ENCODE data around the gene EIF2S3B. TPM values are rescaled to one million over a fixed set of nuclear protein-coding genes. Genes with fewer than 3 reads are reported as not detected.

Gene EIF2S3B
- total RNA-seq, 1 donor from 2014 or later, result not detected

DNA sequence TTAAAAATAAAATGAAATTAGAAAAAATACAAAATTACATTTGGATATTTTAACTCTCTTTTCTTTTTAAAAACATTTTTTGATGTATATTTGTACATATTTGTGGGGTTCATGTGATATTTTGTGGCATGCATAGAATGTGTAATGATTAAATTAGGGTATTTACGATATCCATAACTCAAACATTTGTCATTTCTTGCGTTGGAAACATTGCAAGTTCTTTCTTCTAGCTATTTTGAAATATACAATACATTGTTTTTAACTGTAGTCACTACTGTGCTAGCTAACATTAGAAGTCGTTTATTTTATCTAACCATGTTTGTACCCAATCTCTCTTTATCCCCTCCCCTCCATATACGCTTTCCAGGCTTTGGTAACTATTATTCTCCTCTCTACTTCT lies 13.9 kb upstream of the EIF2S3B start:
- Histone ChIP-seq H3K4me3 (no peak overlapping the region), H3K27me3 (no peaks in the 10 kb centered on the region), H3K9me3 (no peaks in the 10 kb centered on the region), H3K4me1 (no peaks in the 10 kb centered on the region), H3K36me3 (no peaks in the 10 kb centered on the region), H3K27ac (no peak overlapping the region)
- no peak for DNase-seq (ENCODE audit: low spot score in 2 of 2)
- intact Hi-C loops (cut with DNase I), result no loop called here
- TF ChIP-seq, protein P1, sequence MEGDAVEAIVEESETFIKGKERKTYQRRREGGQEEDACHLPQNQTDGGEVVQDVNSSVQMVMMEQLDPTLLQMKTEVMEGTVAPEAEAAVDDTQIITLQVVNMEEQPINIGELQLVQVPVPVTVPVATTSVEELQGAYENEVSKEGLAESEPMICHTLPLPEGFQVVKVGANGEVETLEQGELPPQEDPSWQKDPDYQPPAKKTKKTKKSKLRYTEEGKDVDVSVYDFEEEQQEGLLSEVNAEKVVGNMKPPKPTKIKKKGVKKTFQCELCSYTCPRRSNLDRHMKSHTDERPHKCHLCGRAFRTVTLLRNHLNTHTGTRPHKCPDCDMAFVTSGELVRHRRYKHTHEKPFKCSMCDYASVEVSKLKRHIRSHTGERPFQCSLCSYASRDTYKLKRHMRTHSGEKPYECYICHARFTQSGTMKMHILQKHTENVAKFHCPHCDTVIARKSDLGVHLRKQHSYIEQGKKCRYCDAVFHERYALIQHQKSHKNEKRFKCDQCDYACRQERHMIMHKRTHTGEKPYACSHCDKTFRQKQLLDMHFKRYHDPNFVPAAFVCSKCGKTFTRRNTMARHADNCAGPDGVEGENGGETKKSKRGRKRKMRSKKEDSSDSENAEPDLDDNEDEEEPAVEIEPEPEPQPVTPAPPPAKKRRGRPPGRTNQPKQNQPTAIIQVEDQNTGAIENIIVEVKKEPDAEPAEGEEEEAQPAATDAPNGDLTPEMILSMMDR (IDR thresholded peaks at IDR 0.05), result no peak

DNA sequence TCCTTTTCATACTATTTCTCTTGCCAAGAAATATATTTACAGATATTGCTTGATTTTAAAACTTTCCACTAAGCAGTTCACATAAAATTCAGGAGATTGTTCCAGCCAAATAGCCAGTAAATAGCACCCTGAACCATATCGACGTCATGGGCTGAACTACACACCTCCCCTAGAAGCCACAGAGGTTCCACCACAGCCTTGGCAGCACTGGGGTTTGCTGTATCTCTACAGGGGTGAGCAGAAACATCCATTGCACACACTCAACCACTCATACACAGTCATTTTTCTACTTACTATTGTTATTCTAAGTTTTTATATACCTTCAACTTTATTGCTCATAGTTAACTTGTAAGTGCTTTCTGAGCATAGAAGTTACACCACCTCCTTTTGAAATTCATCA lies 8.1 kb upstream of the EIF2S3B start:
- TF ChIP-seq, protein P1 (IDR thresholded peaks at IDR 0.05), result no peak
- Histone ChIP-seq H3K27me3 (no peaks in the 10 kb centered on the region), H3K9me3 (no peaks in the 10 kb centered on the region), H3K27ac (no peak overlapping the region), H3K36me3 (no peaks in the 10 kb centered on the region), H3K4me1 (no peaks in the 10 kb centered on the region), H3K4me3 (no peak overlapping the region)
- no peak for DNase-seq (ENCODE audit: low spot score in 2 of 2)
- intact Hi-C loops (cut with DNase I), result no loop called here

DNA sequence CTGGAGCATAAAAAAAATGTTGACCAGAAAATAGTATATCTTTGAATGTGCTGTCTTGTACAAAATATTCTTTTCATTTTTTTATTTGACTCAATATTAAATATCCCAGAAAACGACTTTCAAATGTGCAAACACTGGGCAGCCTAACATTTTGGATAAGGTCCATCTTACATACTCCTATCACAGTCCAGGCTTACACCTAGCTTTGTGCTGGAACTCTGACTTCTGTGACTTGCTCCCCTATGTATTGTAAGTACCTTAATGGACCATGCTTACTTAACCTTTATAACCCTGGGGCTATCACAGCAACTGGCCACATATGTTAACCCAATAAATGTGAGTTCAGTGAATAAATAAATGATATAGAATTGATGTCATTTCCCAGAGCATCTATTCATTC lies 7.6 kb upstream of the EIF2S3B start:
- intact Hi-C loops (cut with DNase I), result no loop called here
- Histone ChIP-seq H3K4me1 (no peaks in the 10 kb centered on the region), H3K27me3 (no peaks in the 10 kb centered on the region), H3K9me3 (no peaks in the 10 kb centered on the region), H3K4me3 (no peak overlapping the region), H3K27ac (no peak overlapping the region), H3K36me3 (no peaks in the 10 kb centered on the region)
- DNase-seq (ENCODE audit: low spot score in 2 of 2), result no peak
- TF ChIP-seq, protein P1 (IDR thresholded peaks at IDR 0.05), result no peak

DNA sequence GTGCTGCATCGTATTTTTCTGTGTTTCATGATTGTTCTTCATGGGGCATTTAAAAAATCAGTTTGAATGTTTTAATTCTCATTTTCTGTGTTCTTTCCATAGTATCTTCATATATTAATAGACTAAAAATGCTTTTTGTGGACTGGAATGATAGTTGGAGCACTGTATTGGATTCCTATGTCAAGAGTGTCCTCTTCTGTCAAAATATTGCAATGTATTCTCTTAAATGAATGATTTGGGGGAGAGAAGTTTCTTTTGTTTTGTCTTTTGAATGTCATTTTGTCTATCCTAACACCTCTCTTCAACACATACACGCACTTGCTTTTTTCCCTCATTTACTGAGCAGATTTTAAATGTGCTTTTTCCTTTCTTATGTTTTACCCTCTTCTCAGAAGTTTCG lies 4.7 kb upstream of the EIF2S3B start:
- Histone ChIP-seq H3K9me3 (no peaks in the 10 kb centered on the region), H3K27me3 (no peaks in the 10 kb centered on the region), H3K27ac (no peak overlapping the region), H3K4me3 (no peak overlapping the region), H3K4me1 (no peaks in the 10 kb centered on the region), H3K36me3 (no peaks in the 10 kb centered on the region)
- TF ChIP-seq, protein P1 (IDR thresholded peaks at IDR 0.05), result no peak
- intact Hi-C loops (cut with DNase I), result no loop called here
- no peak for DNase-seq (ENCODE audit: low spot score in 2 of 2)

DNA sequence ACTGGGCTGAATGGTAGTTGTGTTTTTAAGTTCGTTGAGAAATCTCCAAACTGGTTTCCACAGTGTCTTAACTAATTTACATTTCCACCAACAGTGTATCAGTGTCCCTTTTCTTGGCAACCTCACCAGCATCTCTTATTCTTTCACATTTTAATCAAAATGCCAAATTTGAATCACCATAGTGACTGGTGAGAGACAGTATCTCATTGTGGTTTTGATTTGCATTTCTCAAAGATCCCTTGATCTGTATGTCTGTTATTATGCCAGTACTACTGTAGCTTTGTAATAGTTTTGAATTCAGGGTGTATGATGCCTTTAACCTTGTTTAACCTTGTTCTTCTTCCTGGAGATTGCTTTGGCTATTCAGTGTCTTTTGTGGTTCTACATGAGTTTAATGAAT lies 2.2 kb upstream of the EIF2S3B start:
- Histone ChIP-seq H3K4me3 (no peak overlapping the region), H3K27me3 (no peaks in the 10 kb centered on the region), H3K27ac (no peak overlapping the region), H3K9me3 (no peaks in the 10 kb centered on the region), H3K4me1 (no peaks in the 10 kb centered on the region), H3K36me3 (no peaks in the 10 kb centered on the region)
- TF ChIP-seq, protein P1 (IDR thresholded peaks at IDR 0.05), result no peak
- DNase-seq (ENCODE audit: low spot score in 2 of 2), result no peak
- intact Hi-C loops (cut with DNase I), result no loop called here

DNA sequence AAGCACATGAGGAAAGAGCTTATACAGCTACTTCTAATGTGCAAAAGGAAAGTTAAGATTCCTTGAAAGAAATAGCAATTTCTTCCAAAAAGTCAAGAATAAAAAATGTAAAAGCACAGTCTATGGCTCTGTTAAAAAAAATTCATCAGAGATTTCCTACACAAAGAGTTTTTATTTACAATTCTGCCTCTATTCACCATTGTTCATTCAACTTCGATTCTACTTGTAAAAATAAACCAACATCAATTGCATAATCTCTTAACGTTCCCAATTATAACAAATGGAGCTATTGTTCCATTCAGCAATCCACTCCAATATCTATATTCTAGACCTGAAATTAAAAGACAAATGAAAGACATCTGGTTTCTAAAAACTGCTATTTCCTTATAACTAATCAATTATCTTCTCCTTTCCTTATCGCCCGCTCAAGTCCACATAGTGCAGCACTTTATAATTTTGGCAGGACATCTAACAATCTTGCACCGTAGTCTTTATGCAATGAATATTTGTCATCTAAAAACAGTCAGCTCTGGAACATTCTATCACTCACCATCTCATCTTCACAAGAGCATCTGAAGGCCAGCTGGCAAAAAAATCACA lies 6.2 kb downstream of the EIF2S3B start:
- Histone ChIP-seq H3K27me3 (no peaks in the 10 kb centered on the region), H3K4me1 (no peaks in the 10 kb centered on the region), H3K27ac (no peak overlapping the region), H3K9me3 (no peaks in the 10 kb centered on the region), H3K4me3 (no peak overlapping the region), H3K36me3 (no peaks in the 10 kb centered on the region)
- intact Hi-C loops (cut with DNase I), result no loop called here
- TF ChIP-seq, protein P1 (IDR thresholded peaks at IDR 0.05), result no peak
- DNase-seq (ENCODE audit: low spot score in 2 of 2), result no peak
